ENCODE measurements around the gene RALGAPA2. TPM values are rescaled to one million over a fixed set of nuclear protein-coding genes. Genes with fewer than 3 reads are reported as not detected.
A peak's percentile ranks its signal among the peaks of the same experiment; 100 is the strongest.

Gene RALGAPA2
- total RNA-seq, 1 experiment from 2014 or later, result 20.1 TPM

DNA sequence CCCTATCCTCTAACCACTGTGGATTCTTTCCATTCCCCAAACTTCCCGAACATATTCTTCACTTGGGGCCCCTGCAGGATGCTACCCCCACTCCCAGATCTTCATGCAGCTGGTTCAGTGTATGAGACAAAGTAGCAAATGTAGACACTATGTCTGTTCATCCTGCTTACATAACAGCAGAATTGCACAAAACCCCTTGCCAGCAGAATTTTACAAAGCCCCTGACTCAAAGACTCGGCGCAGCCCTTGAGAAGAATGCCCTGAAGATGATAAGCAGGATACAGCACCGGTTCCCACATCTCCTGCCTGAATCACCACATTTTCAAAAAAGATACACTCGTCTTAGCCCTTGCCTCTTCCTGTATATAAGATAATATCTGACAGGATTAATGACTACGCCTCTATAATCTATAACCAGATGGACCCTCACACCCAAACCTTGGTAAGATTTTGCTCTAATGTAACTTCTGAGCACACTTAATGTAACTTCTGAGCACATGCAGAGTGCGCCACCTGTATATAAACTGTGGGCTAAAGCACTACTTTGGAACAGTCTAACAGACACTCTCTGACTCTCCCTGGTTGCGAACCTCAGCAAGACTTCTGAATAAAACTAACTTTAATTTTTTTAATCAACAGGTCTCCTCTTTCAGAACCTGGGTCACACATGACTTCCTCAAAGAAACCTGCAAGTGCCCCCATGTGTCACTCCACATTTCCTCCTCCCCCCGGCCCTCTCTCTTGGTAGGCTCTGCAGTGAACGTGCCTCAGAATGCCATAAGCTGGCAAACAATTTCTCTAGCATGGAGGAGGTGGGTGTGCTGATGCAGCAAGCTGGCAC, 28.7 kb downstream of the RALGAPA2 start:
- no peak for DNase-seq (ENCODE audit: low spot score)

DNA sequence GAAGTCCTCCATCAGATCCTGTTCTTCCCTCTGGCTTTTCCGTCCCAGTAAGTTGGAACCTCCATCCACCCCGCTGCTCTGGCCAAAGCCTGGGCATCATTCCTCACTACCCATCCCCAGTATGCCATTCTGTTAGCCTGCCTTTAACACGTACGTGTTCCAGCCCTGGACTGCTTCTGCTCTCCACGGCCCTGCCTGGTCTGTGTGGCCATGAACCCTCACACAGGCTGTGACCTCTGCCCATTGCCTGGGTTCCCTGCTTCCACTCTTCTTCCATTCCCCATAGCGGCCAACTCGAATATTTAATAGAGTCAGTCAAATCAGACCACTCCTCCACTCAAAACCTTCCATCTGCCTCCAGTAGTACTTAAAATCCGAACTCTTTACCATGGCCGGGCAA, 29.4 kb downstream of the RALGAPA2 start:
- DNase-seq (ENCODE audit: low spot score), result no peak

- DNase-seq (ENCODE audit: low spot score), result no peak
Measured at GRCh38 chr20:20680991-20681508, 31.4 kb downstream of the RALGAPA2 start.

DNA sequence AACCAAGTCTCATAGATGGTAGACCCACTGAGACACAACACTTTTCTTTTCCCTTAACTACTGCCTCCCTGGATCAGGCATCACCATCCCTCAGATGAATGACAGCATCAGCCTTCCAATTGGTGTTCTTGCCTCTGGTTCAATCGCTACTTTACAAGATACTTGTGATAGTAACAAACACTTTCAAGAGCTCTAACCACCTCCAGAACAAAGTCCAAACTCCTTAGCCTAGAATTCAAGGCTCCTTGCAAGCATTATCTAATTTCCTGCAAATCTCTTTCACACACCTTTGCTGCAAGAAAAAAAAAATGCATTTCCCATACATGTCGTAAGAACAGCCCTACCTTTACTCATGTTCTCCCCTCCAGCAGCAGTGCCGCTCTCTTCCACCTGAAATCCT, 33.1 kb downstream of the RALGAPA2 start:
- DNase-seq (ENCODE audit: low spot score), result no peak

- DNase-seq (ENCODE audit: low spot score), result no peak
Measured at GRCh38 chr20:20677186-20677585, 35.3 kb downstream of the RALGAPA2 start.

GRCh38 chr20:20668639-20669038, 43.8 kb downstream of the RALGAPA2 start:
- DNase-seq (ENCODE audit: low spot score), result no peak

DNA sequence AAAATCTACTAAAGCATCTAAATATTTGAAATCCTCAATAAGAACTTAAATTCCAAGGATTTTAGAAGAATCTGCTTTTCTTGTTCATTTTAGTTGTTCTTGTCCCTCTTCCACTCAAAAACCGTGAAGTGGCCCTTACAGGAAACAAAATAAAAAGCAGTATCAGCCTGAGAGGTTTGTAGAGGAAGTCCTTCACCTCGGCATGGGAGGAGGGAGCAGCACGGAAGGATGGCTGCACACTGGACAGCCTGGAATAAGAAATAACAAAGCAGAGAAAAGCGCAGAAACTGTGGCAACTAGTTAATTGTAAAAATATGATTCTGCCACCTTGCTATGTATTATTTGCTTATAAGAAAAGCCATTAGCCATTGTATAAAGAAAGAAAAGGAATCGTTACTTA, 46.1 kb downstream of the RALGAPA2 start:
- DNase-seq (ENCODE audit: low spot score), result no peak

- no peak for DNase-seq (ENCODE audit: low spot score)
Measured at GRCh38 chr20:20665606-20666332, 46.7 kb downstream of the RALGAPA2 start.

GRCh38 chr20:20664795-20665589, 47.5 kb downstream of the RALGAPA2 start:
- peak; percentile 60 for DNase-seq (ENCODE audit: low spot score)

DNA sequence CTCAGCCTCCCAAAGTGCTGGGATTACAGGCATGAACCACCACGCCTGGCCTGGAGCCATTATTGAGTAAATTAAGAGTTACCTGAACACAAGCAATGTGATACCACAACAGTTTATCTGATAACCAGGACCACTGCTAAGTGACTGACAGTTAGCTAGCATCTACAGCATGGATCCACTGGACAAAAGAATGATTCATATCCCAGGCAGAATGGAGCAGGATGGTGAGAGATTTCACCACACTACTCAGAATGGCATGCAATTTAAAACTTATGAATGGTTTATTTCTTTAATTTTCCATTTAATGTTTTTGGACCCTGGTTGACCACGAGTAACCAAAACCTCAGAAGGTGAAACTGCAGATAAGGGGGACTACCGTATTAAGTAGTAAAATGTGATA, 48.6 kb downstream of the RALGAPA2 start:
- no peak for DNase-seq (ENCODE audit: low spot score)

GRCh38 chr20:20658871-20659431, 53.5 kb downstream of the RALGAPA2 start:
- DNase-seq (ENCODE audit: low spot score), result no peak

DNA sequence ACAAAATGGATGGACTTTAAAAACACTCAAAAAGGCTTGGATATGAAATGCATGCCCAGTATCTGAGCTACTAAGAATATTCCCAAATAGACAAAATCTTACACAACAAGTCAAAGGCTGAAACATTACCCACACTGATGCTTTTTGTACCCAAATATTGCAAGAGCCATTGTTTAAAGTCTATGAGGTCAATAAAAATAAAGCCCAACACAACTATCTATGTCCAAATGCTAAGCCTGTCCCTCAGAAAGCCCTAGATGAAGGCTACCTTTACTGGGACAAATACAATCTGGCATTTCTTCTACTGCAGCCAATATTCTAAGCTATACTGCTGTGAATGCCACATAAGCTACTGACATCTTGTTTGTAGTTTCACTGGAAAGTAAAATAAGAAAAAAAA, 54.3 kb downstream of the RALGAPA2 start:
- no peak for DNase-seq (ENCODE audit: low spot score)

DNA sequence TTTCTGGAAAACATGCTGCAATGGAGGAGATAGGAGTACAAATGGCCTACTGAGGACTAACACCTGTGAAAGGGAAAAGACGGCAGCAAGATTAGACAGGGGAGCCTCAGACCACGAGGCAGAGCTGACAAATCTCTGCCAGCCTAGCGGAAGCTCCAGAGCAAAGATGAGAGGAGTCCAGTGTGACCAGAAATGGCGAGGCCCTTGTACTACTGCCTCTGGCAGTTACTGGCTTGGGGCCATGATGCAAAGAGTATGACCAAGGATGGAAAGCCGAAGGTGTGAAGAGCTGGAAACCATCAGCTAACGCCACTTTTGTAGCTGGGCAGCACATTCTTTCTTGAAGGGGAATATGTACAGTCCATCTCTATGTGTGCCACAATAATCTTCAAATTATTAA, 55.4 kb downstream of the RALGAPA2 start:
- no peak for DNase-seq (ENCODE audit: low spot score)

- no peak for DNase-seq (ENCODE audit: low spot score)
Measured at GRCh38 chr20:20655883-20656282, 56.6 kb downstream of the RALGAPA2 start.

- no peak for DNase-seq (ENCODE audit: low spot score)
Measured at GRCh38 chr20:20649945-20650344, 62.5 kb downstream of the RALGAPA2 start.

DNA sequence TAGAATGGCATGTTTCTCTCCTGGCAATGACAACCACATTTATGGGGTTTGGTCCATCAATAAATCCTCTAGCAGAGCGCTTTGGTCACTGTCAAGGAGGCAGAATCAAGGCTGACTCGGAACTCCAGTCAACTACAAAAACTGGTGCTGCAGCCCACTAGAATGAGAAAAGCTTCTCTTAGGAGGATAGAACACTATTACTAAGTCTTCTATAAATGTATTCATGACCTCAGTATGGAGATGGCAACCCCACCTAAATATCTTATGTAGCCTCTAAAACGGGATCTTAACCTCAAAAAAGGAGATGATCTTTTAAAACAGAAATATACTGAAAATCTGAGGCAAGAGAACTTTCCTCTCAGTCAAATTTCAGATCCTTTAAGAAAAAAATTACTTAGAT, 68.5 kb downstream of the RALGAPA2 start:
- no peak for DNase-seq (ENCODE audit: low spot score)

DNA sequence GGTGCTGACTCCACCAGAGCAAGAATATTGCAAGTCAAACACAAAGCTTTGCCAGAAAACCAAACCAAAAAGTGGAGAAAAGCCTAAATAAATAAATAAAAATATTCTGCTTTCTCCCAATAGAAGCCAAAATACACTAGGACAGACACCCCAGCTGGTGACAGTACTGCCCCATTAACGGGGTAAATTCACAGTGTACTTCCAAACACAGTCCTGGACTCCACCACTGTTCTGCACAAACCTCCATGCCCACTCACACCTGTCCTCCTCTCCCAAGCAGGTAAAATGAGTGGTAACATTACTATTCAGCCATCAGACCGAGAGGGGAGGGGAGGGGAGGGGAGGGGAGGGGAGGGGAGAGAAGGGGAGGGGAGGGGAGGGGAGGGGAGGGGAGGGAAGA, 70.7 kb downstream of the RALGAPA2 start:
- DNase-seq (ENCODE audit: low spot score), result no peak

DNA sequence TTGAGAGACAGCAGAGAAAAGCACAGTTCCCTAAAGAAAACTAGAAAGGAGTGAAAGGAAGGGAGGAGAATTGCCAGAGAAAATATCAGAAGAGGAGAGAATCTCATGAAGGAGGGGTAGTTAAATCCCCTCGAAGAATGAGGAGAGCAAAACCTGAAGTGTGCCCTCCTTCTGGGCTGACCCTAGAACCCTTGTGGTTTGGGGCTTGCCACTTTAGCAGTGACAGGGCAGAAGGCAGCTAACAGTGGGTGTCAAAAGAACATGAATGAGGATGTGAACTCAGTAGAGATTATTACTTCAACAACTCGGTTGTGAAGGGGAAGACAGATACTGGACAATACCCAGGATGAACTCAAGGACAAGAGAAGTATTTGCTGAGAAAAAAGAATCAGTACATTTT, 73.6 kb downstream of the RALGAPA2 start:
- DNase-seq (ENCODE audit: low spot score), result no peak

DNA sequence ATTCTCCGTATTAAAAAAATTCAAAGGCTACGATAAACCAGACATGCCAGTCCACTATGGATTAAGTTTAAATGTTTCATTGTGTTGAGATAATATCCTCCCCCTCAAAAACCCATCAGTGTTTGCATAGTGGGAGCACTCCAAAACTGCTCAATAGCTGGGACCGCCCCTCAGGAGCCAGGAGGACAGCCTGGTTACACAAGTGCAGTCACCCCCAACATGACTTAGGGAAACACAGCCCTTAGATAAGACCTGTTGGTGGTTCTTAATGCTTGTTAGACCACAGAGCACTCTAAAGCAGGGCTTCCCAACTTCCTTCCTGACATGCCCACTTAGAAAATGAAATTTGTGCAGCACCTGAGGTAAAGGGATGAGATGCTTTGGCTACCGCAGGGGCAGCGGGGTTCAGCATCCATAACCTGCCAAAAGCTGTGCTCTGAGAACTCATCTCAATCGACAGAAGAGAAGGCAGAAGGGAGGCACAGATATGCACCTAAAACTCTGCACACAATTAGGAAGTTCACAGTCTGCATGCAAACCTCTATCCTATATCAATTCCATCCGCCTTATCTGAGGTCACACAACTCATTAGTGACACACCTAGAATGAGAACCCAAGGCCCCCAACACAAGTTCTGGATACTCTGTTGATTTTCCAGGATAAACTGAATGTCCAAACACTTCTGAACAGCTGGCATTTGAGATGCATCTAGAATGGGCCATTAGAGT, 74.3 kb downstream of the RALGAPA2 start:
- DNase-seq (ENCODE audit: low spot score), result no peak

DNA sequence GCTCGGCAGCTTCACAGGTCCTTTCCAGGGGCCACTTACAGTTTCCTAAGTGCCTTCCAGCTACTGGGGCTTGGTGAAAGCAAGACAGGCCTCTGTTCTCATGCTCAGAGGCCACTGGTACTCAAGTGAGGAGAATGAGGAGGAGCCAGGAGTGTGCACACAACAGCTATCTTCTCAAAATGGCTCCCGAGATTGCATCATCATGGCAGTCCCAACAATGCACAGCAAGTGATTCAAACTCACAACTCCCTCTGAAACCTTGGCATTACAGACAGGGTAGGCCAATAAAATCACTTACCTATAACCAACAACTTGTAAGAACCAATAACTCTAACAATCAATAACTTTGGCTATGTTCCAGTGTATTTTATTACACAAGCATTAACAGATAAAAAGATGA, 77.4 kb downstream of the RALGAPA2 start:
- DNase-seq (ENCODE audit: low spot score), result no peak

DNA sequence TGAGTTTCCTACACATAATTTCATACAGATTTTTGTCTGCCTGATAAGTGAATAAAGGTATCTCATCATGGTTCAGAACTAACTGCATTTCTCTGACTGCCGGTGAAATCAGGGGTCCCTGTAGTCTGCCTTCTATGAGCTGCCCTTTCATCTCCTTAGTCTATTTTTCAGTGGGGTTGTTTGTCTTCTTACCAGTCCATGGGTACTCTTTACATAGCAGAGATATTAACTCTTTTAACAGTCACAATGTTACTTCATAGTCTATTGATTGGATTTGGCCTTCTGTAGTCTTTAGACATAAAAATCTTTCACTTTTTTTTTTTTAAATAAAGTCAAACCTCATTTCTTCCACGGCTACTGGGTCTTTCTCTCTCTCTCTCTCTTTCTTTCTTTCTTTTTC, 79.8 kb downstream of the RALGAPA2 start:
- DNase-seq (ENCODE audit: low spot score), result no peak
